Psoas muscle (tissue), 8 donors: ENCODE results near the gene MASTL. TPM values are rescaled to one million over a fixed set of nuclear protein-coding genes. Genes with fewer than 3 reads are reported as not detected.

Source experiments
- ATAC-seq, 4 donors: fragments of 200-7000 bp; cut with Tn5 transposase; one replicate each; pipeline ENCODE4 v1.9.1; 2020; ENCODE audit warnings: moderate library complexity in 3 of 4, mild to moderate bottlenecking in 2 of 4
- DNase-seq, 2 donors: peaks; one replicate each; pipeline ENCODE4 v3.0.0-alpha.2; 2020
- H3K27ac ChIP-seq: fragments of 200-600 bp; one replicate; pipeline ENCODE4 v1.8.0; 2022
- H3K27me3 ChIP-seq, 3 donors: fragments of 200-600 bp in 1 of 3; one replicate each; pipeline versions ENCODE4 v1.6.1 to v1.8.0; 2013 to 2022; ENCODE audit warnings: low read length in 2 of 3, mild to moderate bottlenecking in 2 of 3, moderate library complexity in 1 of 3; ENCODE audit not compliant: insufficient read depth in 3 of 3
- H3K36me3 ChIP-seq, 2 donors: fragments of 200-600 bp in 1 of 2; one replicate each; pipeline versions ENCODE4 v1.6.1 to v1.8.0; 2013 to 2022; ENCODE audit warnings: low read depth in 1 of 2, mild to moderate bottlenecking in 1 of 2, moderate library complexity in 1 of 2; ENCODE audit not compliant: insufficient read depth in 1 of 2
- H3K4me1 ChIP-seq: fragments of 200-600 bp; one replicate; pipeline ENCODE4 v1.8.0; 2022
- H3K4me3 ChIP-seq: fragments of 200-600 bp; one replicate; pipeline ENCODE4 v1.8.0; 2022; ENCODE audit warnings: mild to moderate bottlenecking
- H3K9me3 ChIP-seq: fragments of 200-600 bp; one replicate; pipeline ENCODE4 v1.8.0; 2022
- CTCF ChIP-seq: fragments of 200-600 bp; IDR thresholded peaks from one replicate; pipeline ENCODE4 v1.8.0; 2022; ENCODE audit warnings: antibody characterized with exemption
- WGBS, 3 donors: extraction: QIAGEN DNeasy Blood & Tissue Kit; methylation state at CpG; one replicate each; pipeline versions ENCODE4 v1.1.6 to v1.1.7; 2013; 5-methylcytosine and 5-hydroxymethylcytosine counted together
- intact Hi-C, 2 donors: fragments of 100-400 bp; cut with DNase I; formaldehyde crosslinking; loops; one replicate each; pipeline versions ENCODE4 v1.11.0 to v1.14.2; 2022
- polyA plus RNA-seq, 3 donors: library from polyadenylated mRNA; stranded (reverse); fragments of 200-250 nt; gene quantifications; one replicate each; pipeline ENCODE4 v1.2.3, GENCODE V29; 2013
- total RNA-seq, 4 donors: library from RNA; stranded (reverse); fragmentation: NEBNext Ultra II Directional in 2 of 4; extraction: Animal tissue kit (Norgen Biotek cat#: 25700) in 2 of 4; gene quantifications; one replicate each; pipeline versions ENCODE4 v1.2.1 to v1.2.4, GENCODE V29; 2021 to 2023
- donor health status: healthy with polysubstance abuse.
- donor health status: DM: no; HTN: no; CAD: no; lungs with moderate emphysema.
- donor health status: Bipolar disorder and iron deficiency.
- donor health status: healthy.
- donor health status: DM: yes; HTN: yes; CAD: no.
- donor health status: DM: no; HTN: no; CAD: no.
- donor health status: DM: no; HTN: no; CAD: no.
- donor health status: DM: yes; HTN: yes; CAD: no.

The MASTL gene
- total and polyA plus RNA-seq, 7 donors: 1.2 to 4.4 (median 1.4) TPM

DNA sequence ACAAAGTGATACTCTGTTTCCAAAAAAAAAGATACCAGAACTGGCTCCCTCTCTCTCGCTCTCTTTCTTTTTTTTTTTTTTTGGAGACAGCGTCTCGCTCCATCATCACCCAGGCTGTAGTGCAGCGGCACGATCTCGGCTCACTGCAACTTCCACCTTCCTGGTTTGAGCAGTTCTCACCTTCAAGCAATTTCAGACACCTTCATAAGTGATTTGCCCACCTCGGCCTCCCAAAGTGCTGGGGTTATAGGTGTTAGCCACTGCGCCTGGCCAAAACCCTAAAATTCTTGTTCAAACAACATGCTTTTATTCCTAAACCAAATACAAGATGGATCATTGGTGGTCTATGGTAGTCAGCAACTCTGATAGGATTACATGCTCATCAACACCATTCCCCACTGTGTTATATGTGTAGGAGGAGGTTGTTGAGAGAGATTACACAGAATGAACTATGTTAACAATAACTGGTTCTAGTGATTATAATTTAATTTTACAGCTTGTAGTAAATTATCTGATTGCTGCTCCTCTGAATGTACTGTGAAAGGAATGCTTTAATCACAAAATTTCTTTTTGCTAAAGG lies 69.9 kb downstream of the MASTL start:
- 84 to 97% (median 87%) methylated on average over 7 to 8 of the region's 8 CpGs for WGBS, 3 donors
- Histone ChIP-seq H3K4me3 (no peak overlapping the region), H3K9me3 (no peaks in the 10 kb centered on the region), H3K27ac (no peak overlapping the region), H3K4me1 (no peaks in the 10 kb centered on the region), H3K27me3 (no peaks in the 10 kb centered on the region), H3K36me3 (peaks cover 0 to 89% of the 10 kb centered on the region in 2 donors)
- TF ChIP-seq CTCF: no peak
- intact Hi-C loops: no loop called here
- ATAC-seq (no peak), DNase-seq (no peak)

DNA sequence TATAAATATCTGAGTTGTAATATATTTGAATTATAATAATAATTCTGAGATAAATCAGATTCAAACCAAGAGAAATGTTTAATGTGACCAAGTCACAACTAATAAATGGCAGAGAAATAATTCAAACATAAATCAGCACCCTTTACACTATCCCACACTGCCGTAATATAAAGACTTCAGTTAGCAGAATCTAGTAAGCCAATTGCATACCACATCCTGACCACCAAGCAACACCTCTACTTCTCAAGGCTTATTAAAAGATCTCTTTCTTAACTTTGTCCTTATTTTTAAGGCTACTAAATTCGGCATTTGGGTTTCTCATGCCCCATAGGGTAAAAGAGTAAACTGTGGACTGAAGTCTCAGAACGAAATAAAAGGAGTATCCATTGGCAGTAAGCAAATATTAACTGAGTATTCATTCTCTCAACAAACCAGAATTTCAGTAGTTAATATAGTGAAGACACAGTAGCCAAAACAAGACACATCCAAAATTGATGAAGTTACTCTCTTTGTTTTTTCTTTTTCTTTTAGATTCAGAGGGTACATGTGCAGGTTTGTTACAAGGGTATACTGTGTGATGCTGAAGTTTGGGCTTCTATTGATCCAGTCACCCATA lies 70.6 kb downstream of the MASTL start:
- Histone ChIP-seq H3K27ac (no peak overlapping the region), H3K27me3 (no peaks in the 10 kb centered on the region), H3K9me3 (no peaks in the 10 kb centered on the region), H3K36me3 (peaks cover 0 to 89% of the 10 kb centered on the region in 2 donors), H3K4me1 (no peaks in the 10 kb centered on the region), H3K4me3 (no peak overlapping the region)
- 57 to 65% (median 63%) methylated on average over 3 of the region's 3 CpGs for WGBS, 3 donors
- ATAC-seq (no peak), DNase-seq (no peak)
- intact Hi-C loops: no loop called here
- TF ChIP-seq CTCF: no peak

- no peak for TF ChIP-seq CTCF
- Histone ChIP-seq H3K4me1 (no peaks in the 10 kb centered on the region), H3K27ac (no peak overlapping the region), H3K4me3 (no peak overlapping the region), H3K9me3 (no peaks in the 10 kb centered on the region), H3K27me3 (no peaks in the 10 kb centered on the region), H3K36me3 (peaks cover 0 to 95% of the 10 kb centered on the region in 2 donors)
- intact Hi-C loops: no loop called here
- DNase-seq: no peak
- 97 to 98% (median 98%) methylated on average over 1 of the region's 1 CpG for whole genome bisulfite sequencing, 3 donors
- ATAC-seq: no peak
Measured at GRCh38 chr10:27230022-27230421, 74.9 kb downstream of the MASTL start.

GRCh38 chr10:27235706-27236105 lies 80.6 kb downstream of the MASTL start:
- intact Hi-C loops: no loop called here
- Histone ChIP-seq H3K27ac (no peak overlapping the region), H3K27me3 (no peaks in the 10 kb centered on the region), H3K9me3 (no peaks in the 10 kb centered on the region), H3K36me3 (peaks cover 0 to 55% of the 10 kb centered on the region in 2 donors), H3K4me1 (peaks cover 11% of the 10 kb centered on the region), H3K4me3 (no peak overlapping the region)
- DNase-seq (no peak), ATAC-seq (no peak)
- no peak for TF ChIP-seq CTCF
- WGBS, 3 donors: 77 to 91% (median 89%) methylated on average over 1 of the region's 1 CpG

Other genes with a start within 250 kb of the MASTL start
- gene ANKRD26, start 54.9 kb upstream of the MASTL start, total RNA-seq: 1 to 10 TPM; 7.0 to 9.8 (median 8.7) TPM
- 10 to 100 TPM in 1 of 3 donors, 1 to 10 TPM in 2; 4.0 to 12.7 (median 4.4) TPM for gene ANKRD26, start 54.9 kb upstream of the MASTL start, polyA plus RNA-seq
- gene YME1L1, start 968 bp upstream of the MASTL start, total RNA-seq: 100 to 1,000 TPM in 3 of 4 donors, 10 to 100 TPM in 1; 99.3 to 115 (median 102) TPM
- gene YME1L1, start 968 bp upstream of the MASTL start, polyA plus RNA-seq: 100 to 1,000 TPM in 1 of 3 donors, 10 to 100 TPM in 2; 49.3 to 137 (median 71.9) TPM
- gene ACBD5, start 85.4 kb downstream of the MASTL start, total RNA-seq: 10 to 100 TPM; 29.1 to 47.4 (median 34.9) TPM
- gene ACBD5, start 85.4 kb downstream of the MASTL start, polyA plus RNA-seq: 10 to 100 TPM; 18.4 to 53.6 (median 19.0) TPM